Measurements from ENCODE around the gene TXNDC2.

TXNDC2 gene

DNA sequence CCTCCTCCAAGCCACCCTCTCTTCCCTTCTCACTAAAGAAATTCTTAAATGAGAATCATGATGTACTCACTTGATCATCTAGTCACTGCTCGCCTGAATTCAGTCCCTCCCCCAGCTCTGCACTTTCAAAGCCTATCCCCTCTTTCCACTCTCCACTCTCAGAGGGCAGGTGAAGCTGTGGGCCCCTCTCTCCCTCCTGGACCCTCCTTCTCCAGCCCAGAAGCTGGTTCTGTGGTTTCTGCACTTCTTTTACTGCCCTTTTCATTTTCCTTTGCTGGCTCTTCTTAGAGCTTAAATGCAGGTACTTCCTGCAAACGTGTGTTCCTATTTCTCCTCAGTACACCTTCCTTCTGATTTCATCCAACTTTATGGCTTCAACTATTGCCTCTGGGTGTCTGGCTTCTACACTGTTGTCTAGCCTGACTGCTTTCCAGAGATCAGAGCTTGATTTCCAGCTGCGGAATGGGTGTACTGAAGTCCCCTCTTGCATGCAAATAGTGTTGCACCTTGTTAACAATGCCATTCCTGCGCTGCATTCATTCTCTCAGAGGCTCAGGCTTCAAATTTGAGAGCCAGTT is 15.3 kb upstream of the TXNDC2 start:
- Histone ChIP-seq H3K4me2 (ENCODE audit: low read length) (no peak overlapping the region), H3K27ac (ENCODE audit: low read length) (no peak overlapping the region), H3K27me3 (ENCODE audit: low read depth, low read length) (0 out of 2 replicates have a peak, but pooled peaks cover 3% of the 10 kb centered on the region), H2AFZ (ENCODE audit: low read depth, low read length) (no peak overlapping the region), H3K79me2 (ENCODE audit: low read length) (no peaks in the 10 kb centered on the region), H3K4me1 (ENCODE audit: low read length) (no peaks in the 10 kb centered on the region), H3K36me3 (replicated peaks; ENCODE audit: low read depth, low read length) (no peaks in the 10 kb centered on the region), H3K9me3 (ENCODE audit: insufficient read depth, low read length) (no peaks in the 10 kb centered on the region), H3K4me3 (ENCODE audit: low read length) (no peak overlapping the region), H4K20me1 (ENCODE audit: insufficient read depth, low read length) (no peaks in the 10 kb centered on the region), H3K9ac (ENCODE audit: low read length) (no peak overlapping the region)
- TF ChIP-seq, protein P1, sequence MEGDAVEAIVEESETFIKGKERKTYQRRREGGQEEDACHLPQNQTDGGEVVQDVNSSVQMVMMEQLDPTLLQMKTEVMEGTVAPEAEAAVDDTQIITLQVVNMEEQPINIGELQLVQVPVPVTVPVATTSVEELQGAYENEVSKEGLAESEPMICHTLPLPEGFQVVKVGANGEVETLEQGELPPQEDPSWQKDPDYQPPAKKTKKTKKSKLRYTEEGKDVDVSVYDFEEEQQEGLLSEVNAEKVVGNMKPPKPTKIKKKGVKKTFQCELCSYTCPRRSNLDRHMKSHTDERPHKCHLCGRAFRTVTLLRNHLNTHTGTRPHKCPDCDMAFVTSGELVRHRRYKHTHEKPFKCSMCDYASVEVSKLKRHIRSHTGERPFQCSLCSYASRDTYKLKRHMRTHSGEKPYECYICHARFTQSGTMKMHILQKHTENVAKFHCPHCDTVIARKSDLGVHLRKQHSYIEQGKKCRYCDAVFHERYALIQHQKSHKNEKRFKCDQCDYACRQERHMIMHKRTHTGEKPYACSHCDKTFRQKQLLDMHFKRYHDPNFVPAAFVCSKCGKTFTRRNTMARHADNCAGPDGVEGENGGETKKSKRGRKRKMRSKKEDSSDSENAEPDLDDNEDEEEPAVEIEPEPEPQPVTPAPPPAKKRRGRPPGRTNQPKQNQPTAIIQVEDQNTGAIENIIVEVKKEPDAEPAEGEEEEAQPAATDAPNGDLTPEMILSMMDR (IDR thresholded peaks at IDR 0.05; ENCODE audit: low read depth, low read length): no peak
- no peak for TF ChIP-seq EZH2phosphoT487 (IDR thresholded peaks at IDR 0.05; ENCODE audit: low read depth)

- Histone ChIP-seq H2AFZ (ENCODE audit: low read depth, low read length) (no peak overlapping the region), H3K9me3 (ENCODE audit: insufficient read depth, low read length) (no peaks in the 10 kb centered on the region), H3K79me2 (ENCODE audit: low read length) (no peaks in the 10 kb centered on the region), H3K4me2 (ENCODE audit: low read length) (no peak overlapping the region), H3K27ac (ENCODE audit: low read length) (no peak overlapping the region), H3K27me3 (ENCODE audit: low read depth, low read length) (0 out of 2 replicates have a peak, but pooled peaks cover 3% of the 10 kb centered on the region), H3K36me3 (replicated peaks; ENCODE audit: low read depth, low read length) (no peaks in the 10 kb centered on the region), H4K20me1 (ENCODE audit: insufficient read depth, low read length) (no peaks in the 10 kb centered on the region), H3K4me1 (ENCODE audit: low read length) (no peaks in the 10 kb centered on the region), H3K9ac (ENCODE audit: low read length) (no peak overlapping the region), H3K4me3 (ENCODE audit: low read length) (no peak overlapping the region)
- TF ChIP-seq, protein P1 (IDR thresholded peaks at IDR 0.05; ENCODE audit: low read depth, low read length): no peak
- no peak for TF ChIP-seq EZH2phosphoT487 (IDR thresholded peaks at IDR 0.05; ENCODE audit: low read depth)
Observed at GRCh38 chr18:9871244-9871746, 14.5 kb upstream of the TXNDC2 start.

- H3K27ac ChIP-seq (ENCODE audit: low read length): no peak overlapping the region
- H3K4me2 ChIP-seq (ENCODE audit: low read length): no peak overlapping the region
- TF ChIP-seq EZH2phosphoT487 (IDR thresholded peaks at IDR 0.05; ENCODE audit: low read depth): no peak
- TF ChIP-seq, protein P1 (IDR thresholded peaks at IDR 0.05; ENCODE audit: low read depth, low read length): no peak
- no peak overlapping the region for H3K4me3 ChIP-seq (ENCODE audit: low read length)
- H4K20me1 ChIP-seq (ENCODE audit: insufficient read depth, low read length): no peaks in the 10 kb centered on the region
- no peak overlapping the region for H3K9ac ChIP-seq (ENCODE audit: low read length)
- H2AFZ ChIP-seq (ENCODE audit: low read depth, low read length): no peak overlapping the region
- no peaks in the 10 kb centered on the region for H3K79me2 ChIP-seq (ENCODE audit: low read length)
- H3K9me3 ChIP-seq (ENCODE audit: insufficient read depth, low read length): no peaks in the 10 kb centered on the region
- no peaks in the 10 kb centered on the region for H3K36me3 ChIP-seq (replicated peaks; ENCODE audit: low read depth, low read length)
- peaks cover 6% of the 10 kb centered on the region; the same call in 1 of the 2 replicates for H3K27me3 ChIP-seq (ENCODE audit: low read depth, low read length)
- H3K4me1 ChIP-seq (ENCODE audit: low read length): no peaks in the 10 kb centered on the region
Observed at GRCh38 chr18:9872823-9873222, 12.9 kb upstream of the TXNDC2 start.

DNA sequence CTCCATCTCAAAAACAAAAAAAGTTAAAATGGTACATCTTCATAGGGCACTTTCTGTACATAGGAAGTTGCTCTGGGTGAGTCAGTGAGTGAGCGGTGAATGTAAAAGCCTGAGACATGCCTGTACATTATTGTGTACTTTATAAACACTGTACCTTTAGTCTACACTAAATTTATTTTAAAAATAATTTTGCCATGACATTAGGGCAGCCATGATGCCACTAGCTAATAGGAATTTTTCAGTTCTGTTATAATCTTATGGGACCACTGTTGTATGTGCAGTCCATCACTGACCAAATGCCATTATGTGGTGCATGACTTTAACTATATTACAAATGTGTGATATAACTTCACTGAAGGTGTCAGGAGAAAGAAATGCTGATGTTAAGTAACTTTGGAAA is 11.0 kb upstream of the TXNDC2 start:
- Histone ChIP-seq H3K79me2 (ENCODE audit: low read length) (no peaks in the 10 kb centered on the region), H3K36me3 (replicated peaks; ENCODE audit: low read depth, low read length) (no peaks in the 10 kb centered on the region), H2AFZ (ENCODE audit: low read depth, low read length) (no peak overlapping the region), H4K20me1 (ENCODE audit: insufficient read depth, low read length) (no peaks in the 10 kb centered on the region), H3K9ac (ENCODE audit: low read length) (no peak overlapping the region), H3K4me1 (ENCODE audit: low read length) (no peaks in the 10 kb centered on the region), H3K27me3 (ENCODE audit: low read depth, low read length) (peaks cover 6% of the 10 kb centered on the region; the same call in 1 of the 2 replicates), H3K4me3 (ENCODE audit: low read length) (no peak overlapping the region), H3K9me3 (ENCODE audit: insufficient read depth, low read length) (no peaks in the 10 kb centered on the region), H3K27ac (ENCODE audit: low read length) (no peak overlapping the region), H3K4me2 (ENCODE audit: low read length) (no peak overlapping the region)
- TF ChIP-seq, protein P1 (IDR thresholded peaks at IDR 0.05; ENCODE audit: low read depth, low read length): no peak
- TF ChIP-seq EZH2phosphoT487 (IDR thresholded peaks at IDR 0.05; ENCODE audit: low read depth): no peak
